ENCODE measurements around the gene TGFBR3.
A peak's percentile ranks its signal among the peaks of the same experiment; 100 is the strongest.
"Not testable (repeated sequence)": the region's sequence is repeated elsewhere in the genome, so short reads cannot be mapped to it uniquely, and the experiment has no call there.

Gene TGFBR3

DNA sequence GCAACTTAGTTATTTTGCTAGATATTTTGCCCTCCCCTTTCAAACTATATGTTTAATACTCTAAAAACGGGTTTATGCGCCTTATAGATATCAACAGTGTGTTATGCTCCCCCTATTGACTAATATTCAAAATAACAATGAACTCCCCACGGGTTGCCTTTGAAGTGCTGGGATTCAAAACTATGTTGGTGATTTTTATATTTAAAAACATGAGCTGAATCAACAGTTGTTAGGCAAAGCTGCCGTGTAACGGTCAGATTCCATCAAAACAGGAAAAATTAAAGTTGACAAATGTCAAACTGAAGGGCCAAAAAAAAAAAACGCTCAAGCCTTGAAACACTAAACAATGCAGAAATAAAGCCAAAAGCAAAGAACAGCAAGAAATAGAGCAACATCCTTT, 2.5 kb downstream of the TGFBR3 start:
- DNase-seq (ENCODE audit: low spot score): no peak

GRCh38 chr1:91881280-91881679, 4.7 kb downstream of the TGFBR3 start:
- DNase-seq (ENCODE audit: low spot score): no peak

GRCh38 chr1:91879733-91880132, 6.2 kb downstream of the TGFBR3 start:
- DNase-seq (ENCODE audit: low spot score): no peak

GRCh38 chr1:91877574-91878208, 8.3 kb downstream of the TGFBR3 start:
- no peak for DNase-seq (ENCODE audit: low spot score)

DNA sequence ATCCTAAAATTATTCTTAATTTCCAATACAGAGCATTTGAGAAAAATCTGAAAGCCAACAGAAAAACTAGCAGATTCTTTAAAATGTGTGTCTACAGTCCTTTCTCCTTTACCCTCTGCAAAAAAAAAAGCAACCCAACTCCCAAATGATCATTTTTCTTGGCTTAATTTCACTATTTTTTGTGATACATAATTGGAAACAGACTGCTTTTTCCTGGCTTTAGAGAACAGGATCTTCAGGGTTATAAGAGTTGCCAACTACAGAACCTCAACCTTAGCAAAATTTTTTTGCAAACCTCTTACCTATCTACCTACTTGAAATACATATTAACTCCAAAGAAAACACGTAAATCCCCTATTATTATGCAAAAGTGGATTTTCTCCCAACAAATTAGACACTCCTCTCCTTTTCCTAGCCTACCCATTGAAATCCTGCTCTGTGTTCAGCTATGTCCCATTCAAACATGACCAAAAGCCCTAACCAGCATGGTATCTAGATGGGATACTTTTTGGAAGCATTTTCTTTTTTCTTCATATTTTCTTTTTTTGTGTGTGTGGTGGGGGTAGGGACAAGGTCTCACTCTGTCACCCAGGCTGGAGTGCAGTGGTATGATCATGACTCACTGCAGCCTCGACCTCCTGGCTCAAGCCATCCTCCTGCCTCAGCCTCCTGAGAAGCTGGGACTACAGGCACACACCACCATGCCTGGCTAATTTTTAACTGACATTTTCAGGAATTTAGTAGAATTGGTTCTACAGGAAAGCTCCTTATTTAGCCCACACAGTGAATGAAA, 9.0 kb downstream of the TGFBR3 start:
- no peak for DNase-seq (ENCODE audit: low spot score)

- DNase-seq (ENCODE audit: low spot score): no peak
Measured at GRCh38 chr1:91876040-91876470, 9.9 kb downstream of the TGFBR3 start.

GRCh38 chr1:91874167-91874566, 11.8 kb downstream of the TGFBR3 start:
- no peak for DNase-seq (ENCODE audit: low spot score)

- DNase-seq (ENCODE audit: low spot score): no peak
Measured at GRCh38 chr1:91872559-91873081, 13.3 kb downstream of the TGFBR3 start.

GRCh38 chr1:91872000-91872399, 14.0 kb downstream of the TGFBR3 start:
- DNase-seq (ENCODE audit: low spot score): no peak

- DNase-seq (ENCODE audit: low spot score): no peak
Measured at GRCh38 chr1:91870322-91870721, 15.6 kb downstream of the TGFBR3 start.

- no peak for DNase-seq (ENCODE audit: low spot score)
Measured at GRCh38 chr1:91866425-91866824, 19.5 kb downstream of the TGFBR3 start.

- no peak for DNase-seq (ENCODE audit: low spot score)
Measured at GRCh38 chr1:91864017-91864700, 21.8 kb downstream of the TGFBR3 start.

DNA sequence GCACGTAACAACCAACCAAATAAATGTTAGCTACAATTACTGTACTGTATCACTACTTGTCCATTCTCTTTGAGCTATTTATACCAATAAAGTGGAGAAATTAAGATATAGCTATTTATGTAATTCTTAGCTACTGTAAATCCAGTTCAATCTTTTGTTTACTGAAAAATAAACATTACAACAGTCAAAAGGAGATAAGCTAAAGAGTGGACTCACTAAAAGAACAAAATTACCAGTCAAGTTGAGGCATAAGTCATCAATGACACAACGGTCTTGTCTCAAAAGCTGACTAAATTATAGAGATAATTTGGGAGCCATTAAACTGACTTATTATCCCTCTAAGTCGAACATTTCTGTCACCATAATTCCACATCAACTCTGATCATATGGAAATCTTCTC, 22.5 kb downstream of the TGFBR3 start:
- no peak for DNase-seq (ENCODE audit: low spot score)

DNA sequence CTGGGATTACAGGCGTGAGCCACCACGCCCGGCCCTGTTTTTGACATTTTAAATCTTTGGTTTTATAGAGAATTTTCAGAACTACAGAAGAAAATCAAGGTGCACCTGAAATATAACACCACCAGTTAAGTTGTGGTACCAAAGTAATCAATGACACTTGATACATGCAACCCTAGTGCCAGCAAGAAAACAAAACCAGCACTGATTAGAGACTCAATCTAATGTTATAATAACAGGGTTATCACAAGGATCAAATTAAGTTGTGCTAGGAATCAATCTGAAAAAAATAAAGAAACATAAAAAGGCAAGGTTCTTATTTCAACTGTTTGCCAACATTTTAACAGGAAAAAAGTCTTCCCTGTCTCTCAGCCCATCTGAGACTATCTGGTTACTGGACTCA, 23.8 kb downstream of the TGFBR3 start:
- no peak for DNase-seq (ENCODE audit: low spot score)

DNA sequence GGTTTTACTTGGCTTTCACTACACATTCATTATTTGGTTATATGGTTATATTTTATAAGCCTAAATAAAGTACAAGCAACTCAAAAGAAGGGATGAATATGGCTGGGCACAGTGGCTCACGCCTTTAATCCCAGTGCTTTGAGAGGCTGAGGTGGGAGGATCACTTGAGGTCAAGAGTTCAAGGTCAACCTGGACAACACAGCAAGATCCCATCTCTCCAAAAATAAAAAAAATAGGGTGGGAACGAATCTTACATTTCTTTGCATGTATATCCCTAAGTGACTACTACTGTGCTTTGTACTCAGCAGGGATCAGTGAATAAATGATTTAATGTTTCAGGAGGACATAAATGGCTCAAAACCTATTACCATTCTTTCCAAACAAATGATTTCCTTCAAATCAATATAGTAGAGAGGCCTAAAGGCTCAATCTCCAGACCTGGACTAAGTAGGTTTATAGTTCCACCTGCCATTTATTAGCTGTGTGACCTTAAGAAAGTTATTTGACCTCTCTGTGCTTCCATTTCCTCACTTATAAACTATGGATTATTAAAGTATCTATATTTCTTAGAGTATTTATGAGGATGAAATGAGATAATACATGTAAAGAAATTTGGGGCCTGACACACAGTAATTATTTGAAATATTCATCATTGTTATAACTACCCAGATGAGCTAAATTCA, 28.3 kb downstream of the TGFBR3 start:
- DNase-seq (ENCODE audit: low spot score): no peak

DNA sequence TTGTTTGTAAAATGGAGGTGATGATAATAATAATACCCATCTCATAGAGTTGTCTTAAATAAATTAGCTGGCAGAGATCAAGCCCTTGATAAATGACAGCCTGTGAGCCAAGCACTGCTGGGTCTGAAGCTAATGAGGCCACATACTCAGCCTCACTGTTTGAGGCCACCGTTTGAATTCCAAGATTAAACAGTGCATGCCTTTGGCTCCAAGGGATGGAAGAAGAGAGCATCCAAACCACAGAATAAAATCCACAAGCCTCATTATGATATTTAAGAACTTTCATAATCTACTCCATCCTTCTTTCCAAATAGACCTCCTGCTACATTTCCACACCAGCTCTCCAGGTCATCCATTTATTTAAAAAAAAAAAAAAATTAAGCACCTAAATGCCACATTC, 29.0 kb downstream of the TGFBR3 start:
- no peak for DNase-seq (ENCODE audit: low spot score)

- DNase-seq (ENCODE audit: low spot score): no peak
Measured at GRCh38 chr1:91854852-91855534, 31.0 kb downstream of the TGFBR3 start.

GRCh38 chr1:91853397-91853796, 32.6 kb downstream of the TGFBR3 start:
- no peak for DNase-seq (ENCODE audit: low spot score)

GRCh38 chr1:91852011-91852410, 33.9 kb downstream of the TGFBR3 start:
- DNase-seq (ENCODE audit: low spot score): not testable (repeated sequence)

- DNase-seq (ENCODE audit: low spot score): peak; percentile 44
Measured at GRCh38 chr1:91851130-91852010, 34.6 kb downstream of the TGFBR3 start.

GRCh38 chr1:91850708-91851107, 35.2 kb downstream of the TGFBR3 start:
- no peak for DNase-seq (ENCODE audit: low spot score)

All from putamen (tissue), 1 donor.